Upper lobe of left lung (tissue), 6 donors: Measurements from ENCODE around the gene SYNM. TPM values are rescaled to one million over a fixed set of nuclear protein-coding genes. Genes with fewer than 3 reads are reported as not detected.

Experiments
- ATAC-seq, 2 donors: fragments of 200-7000 bp; cut with Tn5 transposase; one replicate each; pipeline ENCODE4 v1.9.1; 2022; ENCODE audit warnings: mild to moderate bottlenecking in 2 of 2, moderate library complexity in 2 of 2; ENCODE audit not compliant: low FRiP score in 2 of 2
- DNase-seq, 2 donors: peaks; one replicate each; pipeline ENCODE4 v3.0.0-alpha.2; 2019 to 2020
- H3K27ac ChIP-seq, 4 donors: fragments of 200-600 bp; sonication (generic); one replicate each; pipeline ENCODE4 v1.5.1; 2016 to 2019
- H3K27me3 ChIP-seq, 4 donors: fragments of 200-600 bp; sonication (generic); one replicate each; pipeline ENCODE4 v1.5.1; 2017 to 2019
- H3K36me3 ChIP-seq, 4 donors: fragments of 200-600 bp; sonication (generic); one replicate each; pipeline ENCODE4 v1.5.1; 2016 to 2019
- H3K4me1 ChIP-seq, 4 donors: fragments of 200-600 bp; sonication (generic); one replicate each; pipeline ENCODE4 v1.5.1; 2018 to 2019
- H3K4me3 ChIP-seq, 4 donors: fragments of 200-600 bp; sonication (generic); one replicate each; pipeline ENCODE4 v1.5.1; 2017 to 2019; ENCODE audit warnings: mild to moderate bottlenecking in 2 of 4, moderate library complexity in 1 of 4
- H3K9me3 ChIP-seq, 4 donors: fragments of 200-600 bp; sonication (generic); one replicate each; pipeline ENCODE4 v1.5.1; 2018 to 2019
- EP300 ChIP-seq, 4 donors: sonication (generic); formaldehyde crosslinking; IDR thresholded peaks; one replicate each; pipeline ENCODE4 v1.5.1; 2017; ENCODE audit warnings: antibody characterized with exemption in 4 of 4, control low read depth in 2 of 4
- POLR2A ChIP-seq, 4 donors: fragments of 450-650 bp; IDR thresholded peaks; one replicate each; pipeline ENCODE4 v1.5.1; 2016 to 2017; ENCODE audit warnings: antibody characterized with exemption in 4 of 4, mild to moderate bottlenecking in 2 of 4
- POLR2AphosphoS5 ChIP-seq, 2 donors: sonication (generic); formaldehyde crosslinking; IDR thresholded peaks; one replicate each; pipeline ENCODE4 v1.5.1; 2017; ENCODE audit warnings: antibody characterized with exemption in 2 of 2
- WGBS, 2 donors: methylation state at CpG; one replicate each; pipeline ENCODE4 v1.1.5; 2017 to 2018; 5-methylcytosine and 5-hydroxymethylcytosine counted together
- total RNA-seq, 6 donors: library from RNA; depleted of rRNA in 4 of 6; stranded (reverse); fragments of >200 nt in 4 of 6; gene quantifications; one replicate each; pipeline versions ENCODE4 v1.1.0 to v1.2.1, GENCODE V29; 2016 to 2021
- TF ChIP-seq, protein P1 (sequence below), 6 experiments: fragments of 450-650 bp in 4 of 6; fragments of 200-600 bp in 2 of 6; sonication (generic) in 2 of 6; IDR thresholded peaks; one replicate each; pipeline ENCODE4 v1.5.1; 2016 to 2019; ENCODE audit warnings: antibody characterized with exemption in 6 of 6
- donor health status: DM: no; HTN: no; CAD: no; lungs with moderate emphysema.
- donor health status: DM: no; HTN: yes; CAD: no; lungs with severe emphysema.

The SYNM gene
- total RNA-seq, 6 donors from 2014 or later: 8.2 to 50.1 (median 19.1) TPM

DNA sequence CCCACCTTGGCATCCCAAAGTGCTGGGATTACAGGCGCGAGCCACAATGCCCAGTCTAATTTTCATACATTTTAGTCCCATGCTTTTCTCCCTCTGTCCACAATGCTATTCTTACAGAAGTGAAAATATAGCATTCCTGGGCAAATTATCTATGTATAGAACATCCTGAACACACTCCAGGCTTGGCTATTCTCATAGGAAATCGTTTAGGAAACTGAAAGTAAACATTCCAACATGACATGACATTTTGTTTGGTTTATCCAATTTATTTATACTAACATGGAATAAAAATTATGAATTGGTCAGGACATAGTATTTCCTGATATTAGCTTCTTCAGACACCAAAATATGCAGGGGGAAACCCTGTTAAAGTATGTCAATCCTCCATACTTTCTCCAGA, 52.6 kb downstream of the SYNM start:
- Histone ChIP-seq H3K4me1 (peaks cover 0 to 6% (median 0%) of the 10 kb centered on the region in 4 donors), H3K9me3 (no peaks in the 10 kb centered on the region), H3K27ac (no peak overlapping the region), H3K36me3 (peaks cover 0 to 10% (median 5%) of the 10 kb centered on the region in 4 donors), H3K27me3 (no peaks in the 10 kb centered on the region), H3K4me3 (no peak overlapping the region)
- WGBS, 2 donors: 51 to 64% methylated on average over 3 of the region's 3 CpGs
- no peak for DNase-seq
- TF ChIP-seq POLR2AphosphoS5 (IDR thresholded peaks at IDR 0.05): no peak
- no peak for TF ChIP-seq POLR2A (IDR thresholded peaks at IDR 0.05)
- TF ChIP-seq, protein P1, sequence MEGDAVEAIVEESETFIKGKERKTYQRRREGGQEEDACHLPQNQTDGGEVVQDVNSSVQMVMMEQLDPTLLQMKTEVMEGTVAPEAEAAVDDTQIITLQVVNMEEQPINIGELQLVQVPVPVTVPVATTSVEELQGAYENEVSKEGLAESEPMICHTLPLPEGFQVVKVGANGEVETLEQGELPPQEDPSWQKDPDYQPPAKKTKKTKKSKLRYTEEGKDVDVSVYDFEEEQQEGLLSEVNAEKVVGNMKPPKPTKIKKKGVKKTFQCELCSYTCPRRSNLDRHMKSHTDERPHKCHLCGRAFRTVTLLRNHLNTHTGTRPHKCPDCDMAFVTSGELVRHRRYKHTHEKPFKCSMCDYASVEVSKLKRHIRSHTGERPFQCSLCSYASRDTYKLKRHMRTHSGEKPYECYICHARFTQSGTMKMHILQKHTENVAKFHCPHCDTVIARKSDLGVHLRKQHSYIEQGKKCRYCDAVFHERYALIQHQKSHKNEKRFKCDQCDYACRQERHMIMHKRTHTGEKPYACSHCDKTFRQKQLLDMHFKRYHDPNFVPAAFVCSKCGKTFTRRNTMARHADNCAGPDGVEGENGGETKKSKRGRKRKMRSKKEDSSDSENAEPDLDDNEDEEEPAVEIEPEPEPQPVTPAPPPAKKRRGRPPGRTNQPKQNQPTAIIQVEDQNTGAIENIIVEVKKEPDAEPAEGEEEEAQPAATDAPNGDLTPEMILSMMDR (IDR thresholded peaks at IDR 0.05): no peak
- TF ChIP-seq EP300 (IDR thresholded peaks at IDR 0.05): no peak
- no peak for ATAC-seq

DNA sequence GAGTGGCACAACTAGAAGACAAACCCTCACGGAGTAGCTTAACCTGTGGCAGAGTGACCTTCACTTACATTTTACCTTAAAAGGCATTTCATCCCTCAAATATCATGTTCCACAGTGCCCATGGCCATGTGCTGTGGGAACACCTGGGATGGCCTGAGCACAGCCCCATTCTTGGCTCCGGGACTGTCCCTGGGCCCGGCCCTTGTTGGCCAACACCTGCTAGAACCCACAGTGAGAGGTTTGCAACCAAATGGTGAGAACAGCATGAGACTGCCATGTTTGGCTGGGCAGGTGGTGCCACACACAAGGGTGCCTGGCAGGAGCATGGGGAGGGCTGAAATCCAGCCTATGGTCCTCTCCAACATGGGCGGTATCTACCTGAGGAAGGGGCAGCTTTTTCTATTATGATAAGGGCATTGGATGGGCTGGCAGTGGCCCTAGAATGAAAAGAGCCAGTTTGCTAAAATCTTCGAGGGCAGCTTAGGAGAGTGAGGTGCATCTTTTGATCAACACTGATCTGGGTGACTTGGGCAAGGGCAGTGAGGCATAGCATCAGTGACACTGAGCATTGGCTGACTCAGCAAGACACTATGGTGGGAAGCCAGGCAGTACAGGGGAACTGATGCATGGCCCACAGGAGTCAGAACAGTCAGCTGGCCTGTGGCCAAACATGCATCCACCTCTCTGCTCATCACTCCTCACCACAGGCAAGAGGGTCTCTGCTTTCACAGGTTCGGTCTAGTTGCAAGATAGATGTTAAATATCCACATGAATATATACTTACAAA, 53.9 kb downstream of the SYNM start:
- WGBS, 2 donors: 92 to 94% methylated on average over 4 to 6 of the region's 6 CpGs
- no peak overlapping the region for H3K4me3 ChIP-seq
- peaks cover 0 to 6% (median 0%) of the 10 kb centered on the region in 4 donors for H3K4me1 ChIP-seq
- ATAC-seq (peak in 1 of 2 donors; percentile 57), DNase-seq (no peak)
- no peaks in the 10 kb centered on the region for H3K9me3 ChIP-seq
- H3K27ac ChIP-seq: no peak overlapping the region
- peaks cover 0 to 10% (median 5%) of the 10 kb centered on the region in 4 donors for H3K36me3 ChIP-seq
- TF ChIP-seq EP300 (IDR thresholded peaks at IDR 0.05) (no peak), POLR2A (IDR thresholded peaks at IDR 0.05) (no peak), POLR2AphosphoS5 (IDR thresholded peaks at IDR 0.05) (no peak)
- TF ChIP-seq, protein P1 (IDR thresholded peaks at IDR 0.05): no peak
- H3K27me3 ChIP-seq: no peaks in the 10 kb centered on the region

DNA sequence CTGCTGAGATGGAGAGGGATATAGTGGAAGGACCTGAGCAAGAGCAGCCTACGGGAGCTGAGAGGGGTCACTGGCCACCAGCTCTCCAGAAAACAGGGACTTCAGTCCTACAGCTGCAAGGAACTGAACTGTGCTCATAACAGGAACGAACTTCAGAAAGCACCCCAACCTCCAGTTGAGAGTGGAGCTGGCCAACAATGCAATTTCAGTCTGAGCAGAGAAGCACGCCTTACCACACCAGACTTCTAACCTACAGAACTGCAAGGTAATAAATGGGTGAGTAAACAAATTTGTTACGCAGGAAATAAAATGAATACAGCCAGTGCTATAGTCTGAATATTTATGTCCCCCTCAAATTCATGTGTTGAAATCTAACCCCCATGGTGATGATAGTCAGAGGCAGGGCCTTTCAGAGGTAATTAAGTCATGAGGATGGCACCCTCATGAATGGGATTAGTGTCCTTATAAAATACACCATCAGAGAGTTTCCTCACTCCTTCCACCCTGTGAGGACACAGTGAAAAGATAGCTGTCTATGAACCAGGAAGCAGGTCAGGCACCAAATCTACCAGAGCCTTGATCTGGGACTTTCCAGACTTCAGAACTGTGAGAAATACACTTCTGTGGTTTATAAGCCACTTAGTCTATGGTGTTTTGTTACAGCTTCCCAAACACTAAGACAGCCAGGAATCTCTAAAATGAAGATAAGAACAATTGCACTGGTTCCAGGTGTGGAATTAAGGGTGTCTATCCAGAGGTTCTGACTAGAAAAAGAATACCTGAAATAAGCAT, 58.6 kb downstream of the SYNM start:
- Histone ChIP-seq H3K9me3 (no peaks in the 10 kb centered on the region), H3K4me3 (no peak overlapping the region), H3K27me3 (no peaks in the 10 kb centered on the region), H3K4me1 (peaks cover 0 to 1% (median 0%) of the 10 kb centered on the region in 4 donors), H3K27ac (no peak overlapping the region), H3K36me3 (peaks cover 0 to 7% (median 2%) of the 10 kb centered on the region in 4 donors)
- ATAC-seq: no peak
- DNase-seq: no peak
- no peak for TF ChIP-seq POLR2A (IDR thresholded peaks at IDR 0.05)
- TF ChIP-seq EP300 (IDR thresholded peaks at IDR 0.05): no peak
- TF ChIP-seq, protein P1 (IDR thresholded peaks at IDR 0.05): no peak
- TF ChIP-seq POLR2AphosphoS5 (IDR thresholded peaks at IDR 0.05): no peak
- WGBS, 2 donors: 78 to 97% methylated on average over 4 of the region's 4 CpGs

DNA sequence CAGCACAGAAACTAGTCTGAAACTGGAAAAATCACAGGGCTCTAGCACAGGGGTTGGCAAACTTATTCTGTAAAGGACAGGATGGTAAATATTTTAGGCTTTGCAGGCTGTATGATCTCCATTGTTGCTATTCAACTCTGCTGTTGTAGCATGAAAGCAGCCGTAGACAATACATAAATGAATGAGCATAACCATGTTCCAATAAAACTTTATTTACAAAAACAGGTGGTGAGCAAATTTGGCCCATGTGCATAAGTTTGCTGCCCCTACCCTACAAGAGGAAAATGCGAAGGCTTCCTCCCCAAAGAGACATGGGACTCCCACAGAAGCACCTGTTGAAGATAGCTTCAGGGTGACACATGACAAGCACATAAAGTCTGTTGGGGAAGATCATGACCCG, 59.2 kb downstream of the SYNM start:
- 94 to 99% methylated on average over 3 of the region's 3 CpGs for WGBS, 2 donors
- no peaks in the 10 kb centered on the region for H3K27me3 ChIP-seq

More for the DNA sequence above, 59.2 kb downstream of the SYNM start:
- Histone ChIP-seq H3K36me3 (peaks cover 0 to 7% (median 0%) of the 10 kb centered on the region in 4 donors), H3K27ac (no peak overlapping the region), H3K9me3 (no peaks in the 10 kb centered on the region), H3K4me3 (no peak overlapping the region), H3K4me1 (no peaks in the 10 kb centered on the region)
- no peak for DNase-seq
- no peak for ATAC-seq
- TF ChIP-seq, protein P1 (IDR thresholded peaks at IDR 0.05): no peak
- TF ChIP-seq POLR2A (IDR thresholded peaks at IDR 0.05): no peak
- no peak for TF ChIP-seq POLR2AphosphoS5 (IDR thresholded peaks at IDR 0.05)
- no peak for TF ChIP-seq EP300 (IDR thresholded peaks at IDR 0.05)
